Lung (tissue), 12 donors: ENCODE data around the gene DUOXA1. TPM values are rescaled to one million over a fixed set of nuclear protein-coding genes. Genes with fewer than 3 reads are reported as not detected.
A peak's percentile ranks its signal among the peaks of the same experiment; 100 is the strongest.

Experiments
- ATAC-seq: fragments of 200-7000 bp; cut with Tn5 transposase; one replicate; pipeline ENCODE4 v1.9.1; 2020; ENCODE audit warnings: moderate number of reproducible peaks; ENCODE audit not compliant: insufficient read depth, low FRiP score
- DNase-seq, 3 donors: peaks; one replicate each; pipeline ENCODE4 v3.0.0-alpha.2; 2013 to 2017
- H3K27ac ChIP-seq, 2 donors: one replicate each; pipeline ENCODE4 v1.5.1; 2013; ENCODE audit warnings: mild to moderate bottlenecking in 2 of 2, moderate library complexity in 2 of 2, control low read depth in 1 of 2, inconsistent platforms in 1 of 2, low read depth in 1 of 2, low read length in 1 of 2
- H3K27me3 ChIP-seq, 3 donors: one replicate each; pipeline ENCODE4 v1.5.1; 2013; ENCODE audit warnings: low read length in 2 of 3; ENCODE audit not compliant: control insufficient read depth in 3 of 3, insufficient read depth in 3 of 3
- H3K36me3 ChIP-seq, 4 donors: one replicate each; pipeline ENCODE4 v1.5.1; 2013; ENCODE audit warnings: low read length in 4 of 4, mild to moderate bottlenecking in 1 of 4, moderate library complexity in 1 of 4; ENCODE audit not compliant: control insufficient read depth in 4 of 4, insufficient read depth in 4 of 4
- H3K4me1 ChIP-seq, 5 donors: one replicate each; pipeline ENCODE4 v1.5.1; 2013; ENCODE audit warnings: low read length in 5 of 5, mild to moderate bottlenecking in 2 of 5, moderate library complexity in 1 of 5; ENCODE audit not compliant: control insufficient read depth in 5 of 5, insufficient read depth in 5 of 5
- H3K4me3 ChIP-seq: one replicate; pipeline ENCODE4 v1.5.1; 2013; ENCODE audit warnings: mild to moderate bottlenecking, control low read depth, moderate library complexity
- H3K9ac ChIP-seq, 2 donors: one replicate each; pipeline ENCODE4 v1.5.1; 2013; ENCODE audit warnings: low read length in 2 of 2, control low read depth in 1 of 2; ENCODE audit not compliant: insufficient read depth in 1 of 2
- H3K9me3 ChIP-seq, 4 donors: one replicate each; pipeline ENCODE4 v1.5.1; 2013; ENCODE audit warnings: low read length in 3 of 4, mild to moderate bottlenecking in 1 of 4, moderate library complexity in 1 of 4; ENCODE audit not compliant: control insufficient read depth in 4 of 4, insufficient read depth in 3 of 4
- WGBS, 2 donors: extraction: QIAGEN DNeasy Blood & Tissue Kit; methylation state at CpG; one replicate each; pipeline ENCODE4 v1.1.7; 2013; 5-methylcytosine and 5-hydroxymethylcytosine counted together
- polyA plus RNA-seq, 2 donors: library from polyadenylated mRNA; stranded (reverse); fragments of 200-250 nt; gene quantifications; one replicate each; pipeline ENCODE4 v1.2.1, GENCODE V29; 2013
- total RNA-seq, 2 donors: library from RNA; depleted of rRNA in 1 of 2; stranded (reverse); fragments of >200 nt in 1 of 2; gene quantifications; one replicate each; pipeline ENCODE4 v1.2.1, GENCODE V29; 2014 to 2021
- TF ChIP-seq, protein P1 (sequence below): IDR thresholded peaks from 2 replicates; pipeline ENCODE4 v1.5.1; 2012; ENCODE audit warnings: mild to moderate bottlenecking; ENCODE audit errors: control extremely low read depth, extremely low read depth
- donor health status: control.
- donor health status: control.
- donor health status: Bipolar disorder and iron deficiency.
- donor health status: healthy.
- donor health status: DM: yes; HTN: yes; CAD: no.

The DUOXA1 gene
- total and polyA plus RNA-seq, 4 donors = 42.6 to 203 (median 108) TPM

DNA sequence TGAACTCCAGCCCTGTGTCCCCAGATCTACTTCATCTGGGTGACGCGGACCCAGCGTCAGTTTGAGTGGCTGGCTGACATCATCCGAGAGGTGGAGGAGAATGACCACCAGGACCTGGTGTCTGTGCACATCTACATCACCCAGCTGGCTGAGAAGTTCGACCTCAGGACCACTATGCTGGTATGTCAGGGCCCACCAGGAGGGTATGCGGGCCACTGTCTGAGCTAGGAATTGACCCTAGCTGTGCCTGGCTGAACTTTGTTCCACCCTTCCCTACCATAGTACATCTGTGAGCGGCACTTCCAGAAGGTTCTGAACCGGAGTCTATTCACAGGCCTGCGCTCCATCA, 33.8 kb upstream of the DUOXA1 start:
- Histone ChIP-seq H3K27me3 (no peaks in the 10 kb centered on the region), H3K9ac (no peak overlapping the region), H3K27ac (peak overlapping the region in 1 of 2 donors; percentile 8), H3K4me3 (no peak overlapping the region), H3K9me3 (no peaks in the 10 kb centered on the region), H3K36me3 (peaks cover 0 to 7% (median 1%) of the 10 kb centered on the region in 4 donors), H3K4me1 (peaks cover 0 to 22% (median 4%) of the 10 kb centered on the region in 5 donors)
- ATAC-seq = no peak
- DNase-seq = no peak
- 82 to 85% methylated on average over 9 of the region's 9 CpGs for WGBS, 2 donors
- TF ChIP-seq, protein P1, sequence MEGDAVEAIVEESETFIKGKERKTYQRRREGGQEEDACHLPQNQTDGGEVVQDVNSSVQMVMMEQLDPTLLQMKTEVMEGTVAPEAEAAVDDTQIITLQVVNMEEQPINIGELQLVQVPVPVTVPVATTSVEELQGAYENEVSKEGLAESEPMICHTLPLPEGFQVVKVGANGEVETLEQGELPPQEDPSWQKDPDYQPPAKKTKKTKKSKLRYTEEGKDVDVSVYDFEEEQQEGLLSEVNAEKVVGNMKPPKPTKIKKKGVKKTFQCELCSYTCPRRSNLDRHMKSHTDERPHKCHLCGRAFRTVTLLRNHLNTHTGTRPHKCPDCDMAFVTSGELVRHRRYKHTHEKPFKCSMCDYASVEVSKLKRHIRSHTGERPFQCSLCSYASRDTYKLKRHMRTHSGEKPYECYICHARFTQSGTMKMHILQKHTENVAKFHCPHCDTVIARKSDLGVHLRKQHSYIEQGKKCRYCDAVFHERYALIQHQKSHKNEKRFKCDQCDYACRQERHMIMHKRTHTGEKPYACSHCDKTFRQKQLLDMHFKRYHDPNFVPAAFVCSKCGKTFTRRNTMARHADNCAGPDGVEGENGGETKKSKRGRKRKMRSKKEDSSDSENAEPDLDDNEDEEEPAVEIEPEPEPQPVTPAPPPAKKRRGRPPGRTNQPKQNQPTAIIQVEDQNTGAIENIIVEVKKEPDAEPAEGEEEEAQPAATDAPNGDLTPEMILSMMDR = no peak

DNA sequence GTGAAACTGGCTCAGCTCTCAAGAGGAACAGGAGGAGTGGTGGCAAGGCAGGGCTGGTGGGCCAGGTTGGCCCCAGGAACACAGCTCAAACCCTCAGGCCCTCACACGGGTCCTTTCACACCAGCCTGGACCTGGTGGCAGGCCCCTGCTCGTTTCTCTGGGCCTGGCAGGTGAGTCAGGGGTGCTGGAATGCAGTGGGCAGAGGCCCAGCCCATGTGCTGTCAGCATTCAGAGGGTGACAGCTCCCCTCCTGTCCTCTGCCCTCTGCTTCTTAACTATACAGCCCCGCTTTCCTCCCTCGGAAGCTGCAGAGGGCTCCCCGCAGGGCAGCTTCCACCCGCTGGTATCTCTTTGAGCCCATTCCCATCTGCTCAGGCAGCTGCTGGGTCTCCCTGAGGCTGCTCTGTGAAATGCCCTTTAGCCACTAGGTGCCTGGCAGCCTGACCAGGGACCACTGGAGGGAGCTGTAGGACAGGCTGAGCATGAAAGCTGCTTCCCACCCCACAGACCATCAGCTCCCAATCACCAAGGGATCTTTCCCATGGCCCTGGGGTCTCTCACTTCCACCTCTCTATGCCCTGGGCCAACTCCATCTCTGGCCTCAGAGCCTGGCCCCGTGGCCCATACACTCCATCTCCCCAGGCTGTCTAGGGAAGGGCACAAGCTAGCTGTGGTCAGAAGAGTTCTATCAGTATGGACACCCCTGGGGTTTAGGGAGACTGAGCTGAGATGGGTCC, 33.3 kb upstream of the DUOXA1 start:
- DNase-seq = peak; percentile 84 to 88 (median 86)
- peak; percentile 39 for ATAC-seq
- WGBS, 2 donors = 16 to 18% methylated on average over 7 of the region's 7 CpGs
- Histone ChIP-seq H3K27me3 (no peaks in the 10 kb centered on the region), H3K9ac (no peak overlapping the region), H3K4me1 (peaks cover 0 to 22% (median 4%) of the 10 kb centered on the region in 5 donors), H3K4me3 (no peak overlapping the region), H3K36me3 (peaks cover 0 to 7% (median 0%) of the 10 kb centered on the region in 4 donors), H3K27ac (peak overlapping the region in 1 of 2 donors; percentile 8), H3K9me3 (no peaks in the 10 kb centered on the region)
- TF ChIP-seq, protein P1 = peak; percentile 90

DNA sequence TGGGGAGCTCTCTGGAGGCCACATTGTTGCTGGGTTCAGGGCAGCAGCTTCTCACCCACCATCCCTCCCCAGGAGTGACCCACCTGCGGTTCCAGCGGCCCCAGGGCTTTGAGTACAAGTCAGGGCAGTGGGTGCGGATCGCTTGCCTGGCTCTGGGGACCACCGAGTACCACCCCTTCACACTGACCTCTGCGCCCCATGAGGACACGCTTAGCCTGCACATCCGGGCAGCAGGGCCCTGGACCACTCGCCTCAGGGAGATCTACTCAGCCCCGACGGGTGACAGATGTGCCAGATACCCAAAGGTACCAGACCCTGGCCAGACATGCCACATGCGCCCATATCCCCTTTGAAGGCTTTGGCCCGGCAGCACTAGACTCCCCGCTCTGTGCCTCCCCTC, 32.0 kb upstream of the DUOXA1 start:
- Histone ChIP-seq H3K9me3 (no peaks in the 10 kb centered on the region), H3K4me1 (peaks cover 0 to 18% (median 4%) of the 10 kb centered on the region in 5 donors), H3K9ac (no peak overlapping the region), H3K36me3 (peaks cover 0 to 12% (median 0%) of the 10 kb centered on the region in 4 donors), H3K27me3 (no peaks in the 10 kb centered on the region), H3K27ac (peak overlapping the region in 1 of 2 donors; percentile 16), H3K4me3 (no peak overlapping the region)
- ATAC-seq (no peak), DNase-seq (no peak)
- TF ChIP-seq, protein P1 = no peak
- 93 to 96% methylated on average over 14 of the region's 14 CpGs for WGBS, 2 donors
